Endodermal cell (in vitro differentiated cells): ENCODE data around the gene TEX13C. TPM values are rescaled to one million over a fixed set of nuclear protein-coding genes. Genes with fewer than 3 reads are reported as not detected.

Experiments
- DNase-seq: peaks from one replicate; pipeline ENCODE4 v3.0.0-alpha.2; 2017
- H3K27ac ChIP-seq: 2 replicates; pipeline ENCODE4 v1.5.1; 2013; ENCODE audit warnings: mild to moderate bottlenecking, low read depth, low read length, moderate library complexity
- H3K27me3 ChIP-seq: 2 replicates; pipeline ENCODE4 v1.6.1; 2013; ENCODE audit warnings: mild to moderate bottlenecking, low read length, moderate library complexity; ENCODE audit not compliant: insufficient read depth, control insufficient read depth, poor library complexity, severe bottlenecking
- H3K36me3 ChIP-seq: 2 replicates; pipeline ENCODE4 v1.7.0; 2013; ENCODE audit warnings: mild to moderate bottlenecking, low read length, moderate library complexity; ENCODE audit not compliant: control insufficient read depth, insufficient read depth
- H3K4me1 ChIP-seq: one replicate; pipeline ENCODE4 v1.7.0; 2013; ENCODE audit warnings: low read length; ENCODE audit not compliant: control insufficient read depth, insufficient read depth
- H3K4me3 ChIP-seq: 2 replicates; pipeline ENCODE4 v1.5.1; 2013; ENCODE audit warnings: mild to moderate bottlenecking, low read length, moderate library complexity
- H3K9ac ChIP-seq: 2 replicates; pipeline ENCODE4 v1.6.1; 2013; ENCODE audit warnings: mild to moderate bottlenecking, low read length, moderate library complexity; ENCODE audit not compliant: poor library complexity, severe bottlenecking; ENCODE audit errors: extremely low read depth
- H3K9me3 ChIP-seq: 2 replicates; pipeline ENCODE4 v1.6.1; 2013; ENCODE audit warnings: mild to moderate bottlenecking, low read length, moderate library complexity; ENCODE audit not compliant: control insufficient read depth
- H3K27ac Mint-ChIP-seq: 2 replicates; pipeline ENCODE4 v1.8.0; 2020; ENCODE audit warnings: mixed read lengths
- H3K27me3 Mint-ChIP-seq: 2 replicates; pipeline ENCODE4 v1.8.0; 2021; ENCODE audit warnings: mild to moderate bottlenecking, mixed read lengths; ENCODE audit not compliant: insufficient read depth
- H3K36me3 Mint-ChIP-seq: 2 replicates; pipeline ENCODE4 v1.8.0; 2020; ENCODE audit warnings: low read depth, mixed read lengths
- H3K4me1 Mint-ChIP-seq: 2 replicates; pipeline ENCODE4 v1.8.0; 2020; ENCODE audit warnings: mixed read lengths
- H3K4me3 Mint-ChIP-seq: 2 replicates; pipeline ENCODE4 v1.8.0; 2020; ENCODE audit warnings: mild to moderate bottlenecking, moderate library complexity, mixed read lengths
- H3K9me3 Mint-ChIP-seq: 2 replicates; pipeline ENCODE4 v1.8.0; 2020; ENCODE audit warnings: mild to moderate bottlenecking, mixed read lengths
- WGBS, 2 experiments: methylation state at CpG; one replicate each; pipeline versions ENCODE4 v1.1.5 to v1.1.7; 2013; ENCODE audit warnings: missing lambda C conversion rate in 2 of 2, mixed read lengths in 1 of 2; ENCODE audit not compliant: insufficient coverage in 1 of 2, insufficient read length in 1 of 2; 5-methylcytosine and 5-hydroxymethylcytosine counted together
- total RNA-seq, 2 donors: library from RNA; stranded (reverse); fragmentation: NEBNext Ultra II Directional in 1 of 2; extraction: Animal tissue kit (Norgen Biotek cat#: 25700) in 1 of 2; gene quantifications; 2 replicates in 1 of 2; 3 replicates in 1 of 2; pipeline ENCODE4 v1.2.1, GENCODE V29; 2021
- TF ChIP-seq, protein P1 (sequence below): fragments of 200-600 bp; sonication (generic); conservative IDR thresholded peaks from 2 replicates; pipeline ENCODE4 v1.5.0; 2021; ENCODE audit warnings: antibody characterized with exemption, mild to moderate bottlenecking

Gene TEX13C
- total RNA-seq, 2 donors from 2014 or later = not detected

DNA sequence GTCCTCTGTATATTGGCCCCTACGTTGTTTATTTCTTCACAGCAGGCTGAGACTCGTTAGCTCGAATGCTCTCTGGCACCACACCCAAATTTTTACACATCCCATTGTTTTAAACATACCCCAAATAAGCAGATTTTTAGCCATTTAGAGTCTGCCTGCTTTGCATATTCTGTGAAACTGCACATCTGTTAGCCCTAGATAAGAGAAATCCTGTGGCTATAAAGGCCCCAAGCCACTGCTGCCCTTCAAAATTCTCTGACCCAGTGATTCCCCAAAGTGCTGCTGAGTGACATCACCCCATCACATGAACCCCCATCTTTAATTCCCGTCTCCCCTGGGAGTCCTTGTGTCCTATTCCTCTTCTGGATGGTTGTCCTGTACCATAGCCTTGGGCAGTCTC lies 20.8 kb downstream of the TEX13C start:
- TF ChIP-seq, protein P1, sequence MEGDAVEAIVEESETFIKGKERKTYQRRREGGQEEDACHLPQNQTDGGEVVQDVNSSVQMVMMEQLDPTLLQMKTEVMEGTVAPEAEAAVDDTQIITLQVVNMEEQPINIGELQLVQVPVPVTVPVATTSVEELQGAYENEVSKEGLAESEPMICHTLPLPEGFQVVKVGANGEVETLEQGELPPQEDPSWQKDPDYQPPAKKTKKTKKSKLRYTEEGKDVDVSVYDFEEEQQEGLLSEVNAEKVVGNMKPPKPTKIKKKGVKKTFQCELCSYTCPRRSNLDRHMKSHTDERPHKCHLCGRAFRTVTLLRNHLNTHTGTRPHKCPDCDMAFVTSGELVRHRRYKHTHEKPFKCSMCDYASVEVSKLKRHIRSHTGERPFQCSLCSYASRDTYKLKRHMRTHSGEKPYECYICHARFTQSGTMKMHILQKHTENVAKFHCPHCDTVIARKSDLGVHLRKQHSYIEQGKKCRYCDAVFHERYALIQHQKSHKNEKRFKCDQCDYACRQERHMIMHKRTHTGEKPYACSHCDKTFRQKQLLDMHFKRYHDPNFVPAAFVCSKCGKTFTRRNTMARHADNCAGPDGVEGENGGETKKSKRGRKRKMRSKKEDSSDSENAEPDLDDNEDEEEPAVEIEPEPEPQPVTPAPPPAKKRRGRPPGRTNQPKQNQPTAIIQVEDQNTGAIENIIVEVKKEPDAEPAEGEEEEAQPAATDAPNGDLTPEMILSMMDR = no peak
- Histone ChIP-seq H3K27ac (no peak overlapping the region), H3K4me3 (no peak overlapping the region), H3K27me3 (no peaks in the 10 kb centered on the region), H3K36me3 (no peaks in the 10 kb centered on the region), H3K9me3 (peaks cover 31% of the 10 kb centered on the region), H3K9ac (no peak overlapping the region), H3K4me1 (no peaks in the 10 kb centered on the region)
- Mint-ChIP-seq H3K27me3 (no peaks in the 10 kb centered on the region), H3K4me1 (peaks cover 7% of the 10 kb centered on the region), H3K36me3 (peaks cover 9% of the 10 kb centered on the region), H3K4me3 (no peak overlapping the region), H3K9me3 (peaks cover 52% of the 10 kb centered on the region), H3K27ac (no peak overlapping the region)
- DNase-seq = no peak
- 83 to 93% methylated on average over 1 to 4 of the region's 4 CpGs for WGBS, 2 experiments

DNA sequence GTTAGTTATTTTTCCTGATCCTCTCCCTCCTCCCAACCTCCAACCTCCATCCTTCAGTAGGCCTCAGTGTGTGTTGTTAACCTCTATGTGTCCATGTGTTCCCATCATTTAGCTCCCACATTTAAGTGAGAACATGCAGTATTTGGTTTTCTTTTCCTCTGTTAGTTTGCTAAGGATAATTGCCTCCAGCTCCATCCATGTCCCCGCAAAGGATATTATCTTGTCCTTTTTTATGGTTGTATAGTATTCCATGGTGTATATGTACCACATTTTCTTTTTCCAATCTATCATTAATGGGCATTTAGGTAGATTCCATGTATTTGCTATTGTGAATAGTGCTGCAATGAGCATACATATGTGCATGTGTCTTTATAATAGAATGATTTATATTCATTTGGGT lies 54.5 kb downstream of the TEX13C start:
- H3K4me3 ChIP-seq = no peak overlapping the region
- H3K9me3 ChIP-seq = no peaks in the 10 kb centered on the region
- Mint-ChIP-seq H3K36me3 (no peaks in the 10 kb centered on the region), H3K4me1 (no peaks in the 10 kb centered on the region), H3K4me3 (no peak overlapping the region), H3K27me3 (peaks cover 18% of the 10 kb centered on the region), H3K27ac (no peak overlapping the region), H3K9me3 (peaks cover 17% of the 10 kb centered on the region)
- no peaks in the 10 kb centered on the region for H3K27me3 ChIP-seq
- no peaks in the 10 kb centered on the region for H3K36me3 ChIP-seq
- no peak for DNase-seq
- H3K9ac ChIP-seq = no peak overlapping the region
- H3K4me1 ChIP-seq = no peaks in the 10 kb centered on the region
- H3K27ac ChIP-seq = no peak overlapping the region
- WGBS, 2 experiments = no CpG with 5 or more reads among the region's 1 CpG
- TF ChIP-seq, protein P1 = no peak
